Measurements from ENCODE around the gene IL1A.
"Not testable (repeated sequence)": the region's sequence is repeated elsewhere in the genome, so short reads cannot be mapped to it uniquely, and the experiment has no call there.

Gene IL1A

GRCh38 chr2:112784199-112785189 lies at the start of gene IL1A:
TSS of gene IL1A (minus strand) at chr2:112784493. CDS start at chr2:112783770, 723 bp downstream.
- no peak for DNase-seq (ENCODE audit: low read depth)

GRCh38 chr2:112833976-112834375 lies 49.7 kb upstream of the IL1A start:
- DNase-seq (ENCODE audit: low read depth), result no peak

- DNase-seq (ENCODE audit: low read depth), result not testable (repeated sequence)
These were observed 49.3 kb upstream of the IL1A start for GRCh38 chr2:112833639-112833931.

GRCh38 chr2:112832841-112833638 lies 48.7 kb upstream of the IL1A start:
- no peak for DNase-seq (ENCODE audit: low read depth)

- no peak for DNase-seq (ENCODE audit: low read depth)
These were observed 47.9 kb upstream of the IL1A start for GRCh38 chr2:112831946-112832840.

GRCh38 chr2:112831513-112831845 lies 47.2 kb upstream of the IL1A start:
- no peak for DNase-seq (ENCODE audit: low read depth)

- no peak for DNase-seq (ENCODE audit: low read depth)
These were observed 46.6 kb upstream of the IL1A start for GRCh38 chr2:112830682-112831512.

GRCh38 chr2:112829961-112830681 lies 45.8 kb upstream of the IL1A start:
- DNase-seq (ENCODE audit: low read depth), result no peak

GRCh38 chr2:112829101-112829960 lies 45.0 kb upstream of the IL1A start:
- DNase-seq (ENCODE audit: low read depth), result no peak

- DNase-seq (ENCODE audit: low read depth), result no peak
These were observed 44.0 kb upstream of the IL1A start for GRCh38 chr2:112828251-112828691.

- no peak for DNase-seq (ENCODE audit: low read depth)
These were observed 43.4 kb upstream of the IL1A start for GRCh38 chr2:112827604-112828185.

- DNase-seq (ENCODE audit: low read depth), result no peak
These were observed 42.7 kb upstream of the IL1A start for GRCh38 chr2:112827009-112827408.

GRCh38 chr2:112825706-112826105 lies 41.4 kb upstream of the IL1A start:
- no peak for DNase-seq (ENCODE audit: low read depth)

GRCh38 chr2:112824694-112825085 lies 40.4 kb upstream of the IL1A start:
- no peak for DNase-seq (ENCODE audit: low read depth)

- no peak for DNase-seq (ENCODE audit: low read depth)
These were observed 37.4 kb upstream of the IL1A start for GRCh38 chr2:112821682-112822081.

- DNase-seq (ENCODE audit: low read depth), result no peak
These were observed 36.8 kb upstream of the IL1A start for GRCh38 chr2:112821142-112821541.

GRCh38 chr2:112820343-112820742 lies 36.0 kb upstream of the IL1A start:
- no peak for DNase-seq (ENCODE audit: low read depth)

GRCh38 chr2:112819081-112819480 lies 34.8 kb upstream of the IL1A start:
- DNase-seq (ENCODE audit: low read depth), result no peak
